ENCODE results near the gene UNC13D.
"Not testable (repeated sequence)": the region's sequence is repeated elsewhere in the genome, so short reads cannot be mapped to it uniquely, and the experiment has no call there.

UNC13D gene

DNA sequence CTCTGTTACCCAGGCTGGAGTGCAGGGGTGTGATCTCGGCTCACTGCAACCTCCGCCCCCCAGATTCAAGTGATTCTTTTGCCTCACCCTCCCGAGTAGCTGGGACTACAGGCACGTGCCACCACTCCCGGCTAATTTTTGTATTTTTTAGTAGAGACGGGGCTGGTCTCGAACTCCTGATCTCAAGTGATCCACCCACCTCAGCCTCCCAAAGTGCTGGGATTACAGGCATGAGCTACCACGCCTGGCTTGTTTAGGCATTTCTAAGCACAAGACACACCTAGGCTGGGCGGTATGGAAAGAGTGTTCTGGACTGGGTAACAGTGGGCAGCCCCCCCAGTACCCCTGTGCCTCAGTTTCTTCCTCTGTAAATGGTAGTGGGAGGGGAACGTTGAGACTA is 26.0 kb upstream of the UNC13D start:
- not testable (repeated sequence) for H3K27ac ChIP-seq (ENCODE audit: extremely low read depth, low read depth, low read length); H3K36me3 ChIP-seq (ENCODE audit: control insufficient read depth in 2 of 2, insufficient read depth in 1 of 2, low read length in 2 of 2); H3K4me3 ChIP-seq (ENCODE audit: low read depth, low read length); H3K9me3 ChIP-seq (ENCODE audit: control insufficient read depth, insufficient read depth, low read depth, low read length); H3K4me1 ChIP-seq (ENCODE audit: control insufficient read depth, insufficient read depth, low read length)
- POLR2A ChIA-PET: interaction anchor here (1.0 kb wide), 1 partner anchor 15 kb away, joined by 3 read pairs; the partner anchor contains the start of gene WBP2
- CTCF ChIA-PET: interaction anchor here (1.0 to 7.6 kb wide), 3 partner anchors 9 to 87 kb away, joined by 4 to 84 read pairs (median 4); no protein-coding TSS in a partner anchor
- TF ChIP-seq KLF1 (tag by site-specific recombination; IDR thresholded peaks at IDR 0.05): peak; percentile 70

DNA sequence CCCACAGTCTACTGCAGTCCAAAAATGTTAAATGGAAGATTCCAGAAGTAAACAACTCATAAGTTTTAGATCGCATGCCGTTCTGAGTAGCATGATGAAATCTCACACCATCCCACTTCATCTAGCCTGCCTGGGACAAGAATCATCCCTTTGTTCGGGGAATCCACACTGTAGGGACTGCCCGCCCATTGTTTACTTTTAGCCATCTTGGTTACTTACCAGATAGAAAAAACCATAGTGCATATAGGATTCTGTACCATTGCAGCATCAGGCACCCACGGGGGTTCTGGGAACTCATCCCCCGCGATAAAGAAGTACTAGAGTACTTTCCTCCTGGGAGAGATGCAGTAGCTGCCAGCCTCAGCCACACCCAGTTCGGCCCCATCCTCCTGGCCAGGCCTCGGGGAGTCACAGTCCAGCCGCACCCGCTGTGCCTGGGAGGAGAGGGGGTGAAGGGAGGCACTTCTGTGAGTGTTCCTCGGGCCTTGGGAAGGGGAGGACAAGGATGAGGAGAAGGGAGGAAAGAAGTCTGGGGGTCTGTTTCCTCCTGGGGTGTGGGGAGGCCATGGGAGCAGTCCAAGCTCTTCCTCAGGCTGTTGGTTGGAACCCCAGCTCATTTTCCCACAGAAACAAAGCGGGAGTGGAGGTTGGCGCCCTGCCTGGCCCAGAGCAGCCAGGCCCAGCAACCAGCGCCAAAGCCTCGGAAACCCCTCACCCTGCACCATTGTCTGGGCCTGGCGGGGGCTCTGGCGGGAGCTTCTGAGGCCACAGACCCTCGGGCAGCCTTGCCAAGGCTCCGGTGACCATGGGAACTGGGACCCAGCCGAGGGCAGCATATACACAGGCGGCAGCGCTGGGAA is 25.3 kb upstream of the UNC13D start:
- TF ChIP-seq, protein P1, sequence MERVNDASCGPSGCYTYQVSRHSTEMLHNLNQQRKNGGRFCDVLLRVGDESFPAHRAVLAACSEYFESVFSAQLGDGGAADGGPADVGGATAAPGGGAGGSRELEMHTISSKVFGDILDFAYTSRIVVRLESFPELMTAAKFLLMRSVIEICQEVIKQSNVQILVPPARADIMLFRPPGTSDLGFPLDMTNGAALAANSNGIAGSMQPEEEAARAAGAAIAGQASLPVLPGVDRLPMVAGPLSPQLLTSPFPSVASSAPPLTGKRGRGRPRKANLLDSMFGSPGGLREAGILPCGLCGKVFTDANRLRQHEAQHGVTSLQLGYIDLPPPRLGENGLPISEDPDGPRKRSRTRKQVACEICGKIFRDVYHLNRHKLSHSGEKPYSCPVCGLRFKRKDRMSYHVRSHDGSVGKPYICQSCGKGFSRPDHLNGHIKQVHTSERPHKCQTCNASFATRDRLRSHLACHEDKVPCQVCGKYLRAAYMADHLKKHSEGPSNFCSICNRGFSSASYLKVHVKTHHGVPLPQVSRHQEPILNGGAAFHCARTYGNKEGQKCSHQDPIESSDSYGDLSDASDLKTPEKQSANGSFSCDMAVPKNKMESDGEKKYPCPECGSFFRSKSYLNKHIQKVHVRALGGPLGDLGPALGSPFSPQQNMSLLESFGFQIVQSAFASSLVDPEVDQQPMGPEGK (tag by site-specific recombination; IDR thresholded peaks at IDR 0.05): 0 out of 2 replicates have a peak, but pooled peaks have one; percentile 16
- TF ChIP-seq WT1 (tag by site-specific recombination; IDR thresholded peaks at IDR 0.05) (peak; percentile 39; the same call in 1 of the 2 replicates), ZNF513 (tag by site-specific recombination; IDR thresholded peaks at IDR 0.05) (no peak), KLF1 (tag by site-specific recombination; IDR thresholded peaks at IDR 0.05) (peak; percentile 62)
- TF ChIP-seq, protein P2, sequence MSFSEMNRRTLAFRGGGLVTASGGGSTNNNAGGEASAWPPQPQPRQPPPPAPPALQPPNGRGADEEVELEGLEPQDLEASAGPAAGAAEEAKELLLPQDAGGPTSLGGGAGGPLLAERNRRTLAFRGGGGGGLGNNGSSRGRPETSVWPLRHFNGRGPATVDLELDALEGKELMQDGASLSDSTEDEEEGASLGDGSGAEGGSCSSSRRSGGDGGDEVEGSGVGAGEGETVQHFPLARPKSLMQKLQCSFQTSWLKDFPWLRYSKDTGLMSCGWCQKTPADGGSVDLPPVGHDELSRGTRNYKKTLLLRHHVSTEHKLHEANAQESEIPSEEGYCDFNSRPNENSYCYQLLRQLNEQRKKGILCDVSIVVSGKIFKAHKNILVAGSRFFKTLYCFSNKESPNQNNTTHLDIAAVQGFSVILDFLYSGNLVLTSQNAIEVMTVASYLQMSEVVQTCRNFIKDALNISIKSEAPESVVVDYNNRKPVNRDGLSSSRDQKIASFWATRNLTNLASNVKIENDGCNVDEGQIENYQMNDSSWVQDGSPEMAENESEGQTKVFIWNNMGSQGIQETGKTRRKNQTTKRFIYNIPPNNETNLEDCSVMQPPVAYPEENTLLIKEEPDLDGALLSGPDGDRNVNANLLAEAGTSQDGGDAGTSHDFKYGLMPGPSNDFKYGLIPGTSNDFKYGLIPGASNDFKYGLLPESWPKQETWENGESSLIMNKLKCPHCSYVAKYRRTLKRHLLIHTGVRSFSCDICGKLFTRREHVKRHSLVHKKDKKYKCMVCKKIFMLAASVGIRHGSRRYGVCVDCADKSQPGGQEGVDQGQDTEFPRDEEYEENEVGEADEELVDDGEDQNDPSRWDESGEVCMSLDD (tag by site-specific recombination; IDR thresholded peaks at IDR 0.05): no peak
- TF ChIP-seq, protein P3, sequence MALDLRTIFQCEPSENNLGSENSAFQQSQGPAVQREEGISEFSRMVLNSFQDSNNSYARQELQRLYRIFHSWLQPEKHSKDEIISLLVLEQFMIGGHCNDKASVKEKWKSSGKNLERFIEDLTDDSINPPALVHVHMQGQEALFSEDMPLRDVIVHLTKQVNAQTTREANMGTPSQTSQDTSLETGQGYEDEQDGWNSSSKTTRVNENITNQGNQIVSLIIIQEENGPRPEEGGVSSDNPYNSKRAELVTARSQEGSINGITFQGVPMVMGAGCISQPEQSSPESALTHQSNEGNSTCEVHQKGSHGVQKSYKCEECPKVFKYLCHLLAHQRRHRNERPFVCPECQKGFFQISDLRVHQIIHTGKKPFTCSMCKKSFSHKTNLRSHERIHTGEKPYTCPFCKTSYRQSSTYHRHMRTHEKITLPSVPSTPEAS (tag by site-specific recombination; IDR thresholded peaks at IDR 0.05): no peak
- peaks cover 7% of the 10 kb centered on the region for H3K4me1 ChIP-seq (ENCODE audit: control insufficient read depth, insufficient read depth, low read length)
- POLR2A ChIA-PET: interaction anchor here (1.0 kb wide), 1 partner anchor 14 kb away, joined by 3 read pairs; the partner anchor contains the start of gene WBP2
- CTCF ChIA-PET: interaction anchor here (0.7 to 2.3 kb wide), 5 partner anchors 8 to 268 kb away, joined by 3 to 6 read pairs (median 4); partner anchors contain the start of gene TRIM47
- no peak overlapping the region; the same call in 1 of the 2 replicates for H3K27ac ChIP-seq (ENCODE audit: extremely low read depth, low read depth, low read length)
- H3K36me3 ChIP-seq (ENCODE audit: control insufficient read depth in 2 of 2, insufficient read depth in 1 of 2, low read length in 2 of 2): no peaks in the 10 kb centered on the region
- H3K9me3 ChIP-seq (ENCODE audit: control insufficient read depth, insufficient read depth, low read depth, low read length): no peaks in the 10 kb centered on the region
- H3K4me3 ChIP-seq (ENCODE audit: low read depth, low read length): no peak overlapping the region

DNA sequence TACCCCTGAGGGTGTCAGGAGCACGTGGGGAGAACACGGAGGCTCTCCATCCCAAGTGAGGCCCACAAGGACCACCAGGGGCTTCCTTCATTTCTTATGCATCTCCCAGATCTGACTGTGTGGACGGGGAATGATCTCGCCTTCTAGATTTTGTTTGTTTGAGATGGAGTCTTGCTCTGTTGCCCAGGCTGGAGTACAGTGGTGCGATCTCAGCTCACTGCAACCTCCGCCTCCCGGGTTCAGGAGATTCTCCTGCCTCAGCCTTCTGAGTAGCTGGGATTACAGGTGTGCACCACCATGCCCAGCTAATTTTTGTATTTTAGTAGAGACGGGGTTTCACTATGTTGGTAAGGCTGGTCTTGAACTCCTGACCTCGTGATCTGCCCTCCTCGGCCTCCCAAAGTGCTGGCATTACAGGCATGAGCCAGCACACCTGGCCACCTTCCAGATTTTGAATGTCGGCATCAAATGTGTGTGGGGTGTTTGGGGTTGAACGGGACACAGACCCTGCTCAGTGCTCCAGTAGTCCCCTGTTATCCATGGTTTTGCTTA is 24.6 kb upstream of the UNC13D start:
- TF ChIP-seq ZNF121 (tag by site-specific recombination; IDR thresholded peaks at IDR 0.05): peak; percentile 91
- 0 out of 2 replicates have a peak, but pooled peaks have one; percentile 42 for TF ChIP-seq ZNF645 (tag by site-specific recombination; IDR thresholded peaks at IDR 0.05)
- H3K36me3 ChIP-seq (ENCODE audit: control insufficient read depth in 2 of 2, insufficient read depth in 1 of 2, low read length in 2 of 2); H3K9me3 ChIP-seq (ENCODE audit: control insufficient read depth, insufficient read depth, low read depth, low read length); H3K4me3 ChIP-seq (ENCODE audit: low read depth, low read length); H3K4me1 ChIP-seq (ENCODE audit: control insufficient read depth, insufficient read depth, low read length); H3K27ac ChIP-seq (ENCODE audit: extremely low read depth, low read depth, low read length); POLR2A ChIA-PET: not testable (repeated sequence)
- CTCF ChIA-PET: interaction anchor here (1.0 to 2.3 kb wide), 3 partner anchors 9 to 86 kb away, joined by 3 to 6 read pairs (median 4); partner anchors contain the start of gene TRIM47

DNA sequence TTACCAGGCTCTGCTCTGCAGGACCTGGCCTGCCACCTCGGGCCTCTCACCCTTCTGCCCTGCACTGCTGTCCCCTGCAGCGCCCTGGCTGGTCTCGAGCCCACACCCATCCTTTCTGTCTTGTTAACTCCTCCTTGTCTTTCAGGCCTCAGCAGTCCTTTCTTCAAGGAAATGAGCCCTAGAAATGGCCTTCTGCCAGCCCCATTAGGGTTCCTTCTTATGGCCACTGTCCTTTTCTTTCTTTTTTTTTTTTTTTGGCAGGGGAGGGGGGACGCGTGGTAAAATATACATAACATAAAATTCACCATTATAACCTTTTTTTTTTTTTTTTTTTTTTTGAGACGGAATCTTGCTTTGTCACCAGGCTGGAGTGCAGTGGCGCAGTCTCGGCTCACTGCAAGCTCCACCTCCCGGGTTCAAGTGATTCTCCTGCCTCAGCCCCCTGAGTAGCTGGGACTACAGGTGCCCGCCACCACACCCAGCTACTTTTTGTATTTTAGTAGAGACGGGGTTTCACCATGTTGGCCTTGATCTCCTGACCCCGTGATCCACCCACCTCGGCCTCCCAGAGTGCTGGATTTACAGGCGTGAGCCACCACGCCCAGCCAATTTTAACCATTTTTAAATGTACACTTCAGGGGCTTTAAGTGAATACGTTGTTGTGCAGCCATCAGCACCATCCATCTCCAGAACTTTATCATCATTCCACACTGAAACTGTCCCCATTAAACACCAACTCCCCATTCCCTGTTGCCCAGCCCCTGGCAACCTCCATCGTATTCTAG is 21.4 kb upstream of the UNC13D start:
- not testable (repeated sequence) for H3K27ac ChIP-seq (ENCODE audit: extremely low read depth, low read depth, low read length); H3K36me3 ChIP-seq (ENCODE audit: control insufficient read depth in 2 of 2, insufficient read depth in 1 of 2, low read length in 2 of 2); H3K4me3 ChIP-seq (ENCODE audit: low read depth, low read length); H3K4me1 ChIP-seq (ENCODE audit: control insufficient read depth, insufficient read depth, low read length); H3K9me3 ChIP-seq (ENCODE audit: control insufficient read depth, insufficient read depth, low read depth, low read length)
- CTCF ChIA-PET: interaction anchor here (0.6 to 1.0 kb wide), 3 partner anchors 8 to 21 kb away, joined by 3 to 8 read pairs (median 3); partner anchors contain the start of gene TRIM47
- POLR2A ChIA-PET: interaction anchor here (0.7 to 1.3 kb wide), 4 partner anchors 10 to 88 kb away, joined by 3 to 9 read pairs (median 6); partner anchors contain the start of genes TRIM65 and WBP2

Data from HEK293 (cell line).